HepG2 (cell line): ENCODE data around the gene AS3MT. TPM values are rescaled to one million over a fixed set of nuclear protein-coding genes. Genes with fewer than 3 reads are reported as not detected.

Source experiments
- DMAP1 ChIP-seq: IDR thresholded peaks from 2 replicates; pipeline ENCODE4 v1.6.1; 2016
- ELK4 ChIP-seq: sonication (generic); formaldehyde crosslinking; IDR thresholded peaks from 2 replicates; pipeline ENCODE4 v1.9.0; 2021; ENCODE audit warnings: missing genetic modification reagents, borderline replicate concordance
- FOXK1 ChIP-seq: sonication (generic); formaldehyde crosslinking; IDR thresholded peaks from 2 replicates; pipeline ENCODE4 v1.4.0; 2020; ENCODE audit warnings: low read depth, missing genetic modification reagents, borderline replicate concordance
- GTF2F1 ChIP-seq: fragments of 150-350 bp; IDR thresholded peaks from 2 replicates; pipeline ENCODE4 v1.6.1; 2014; ENCODE audit warnings: low read length
- HNRNPL ChIP-seq: fragments of 200-400 bp; formaldehyde crosslinking; IDR thresholded peaks from 2 replicates; pipeline ENCODE4 v1.6.1; 2017; ENCODE audit warnings: mild to moderate bottlenecking, low read depth, low read length
- IRF9 ChIP-seq: sonication (generic); formaldehyde crosslinking; IDR thresholded peaks from 2 replicates; pipeline ENCODE4 v1.8.0; 2022; ENCODE audit warnings: missing genetic modification reagents, mild to moderate bottlenecking, borderline replicate concordance
- NR2F1 ChIP-seq, 2 experiments: fragments of 450-650 bp in 1 of 2; formaldehyde crosslinking in 1 of 2; IDR thresholded peaks; 2 replicates each; pipeline versions ENCODE4 v1.5.0 to v1.6.1; 2016 to 2020; ENCODE audit warnings: mild to moderate bottlenecking in 1 of 2, missing compliant biosample characterization in 1 of 2, missing genetic modification reagents in 1 of 2, moderate library complexity in 1 of 2
- PLRG1 ChIP-seq: fragments of 450-650 bp; conservative IDR thresholded peaks from 2 replicates; pipeline ENCODE4 v1.6.1; 2016
- PLSCR1 ChIP-seq: sonication (generic); formaldehyde crosslinking; IDR thresholded peaks from 2 replicates; pipeline ENCODE4 v1.5.0; 2020; ENCODE audit warnings: missing genetic modification reagents, mild to moderate bottlenecking, borderline replicate concordance
- POGZ ChIP-seq: sonication (generic); formaldehyde crosslinking; IDR thresholded peaks from 2 replicates; pipeline ENCODE4 v1.4.0; 2020; ENCODE audit warnings: mild to moderate bottlenecking, missing genetic modification reagents
- RBM22 ChIP-seq: fragments of 200-400 bp; formaldehyde crosslinking; optimal IDR thresholded peaks from 2 replicates; pipeline ENCODE3; 2017; ENCODE audit warnings: mild to moderate bottlenecking, low read length, moderate library complexity
- SP2 ChIP-seq: sonication (generic); formaldehyde crosslinking; IDR thresholded peaks from 2 replicates; pipeline ENCODE4 v1.5.1; 2020; ENCODE audit warnings: mild to moderate bottlenecking, missing genetic modification reagents
- YEATS4 ChIP-seq: sonication (generic); formaldehyde crosslinking; IDR thresholded peaks from 2 replicates; pipeline ENCODE4 v1.4.0; 2020; ENCODE audit warnings: missing genetic modification reagents, borderline replicate concordance
- ZBTB7A ChIP-seq: sonication (generic); formaldehyde crosslinking; IDR thresholded peaks from 2 replicates; pipeline ENCODE4 v1.8.0; 2022; ENCODE audit warnings: mild to moderate bottlenecking, missing genetic modification reagents
- ZNF296 ChIP-seq: sonication (generic); formaldehyde crosslinking; conservative IDR thresholded peaks from 2 replicates; pipeline ENCODE4 v1.5.0; 2020; ENCODE audit warnings: mild to moderate bottlenecking, missing genetic modification reagents
- ZNF431 ChIP-seq: sonication (generic); formaldehyde crosslinking; IDR thresholded peaks from 2 replicates; pipeline ENCODE4 v1.9.0; 2022; ENCODE audit warnings: missing genetic modification reagents, low read depth, mild to moderate bottlenecking, borderline replicate concordance
- ZNF451 ChIP-seq: sonication (generic); formaldehyde crosslinking; IDR thresholded peaks from 2 replicates; pipeline ENCODE4 v1.5.0; 2020; ENCODE audit warnings: mild to moderate bottlenecking, missing genetic modification reagents
- ZNF709 ChIP-seq: sonication (generic); formaldehyde crosslinking; IDR thresholded peaks from 2 replicates; pipeline ENCODE4 v1.5.0; 2020; ENCODE audit warnings: mild to moderate bottlenecking, missing genetic modification reagents
- polyA plus RNA-seq, 8 experiments: library from polyadenylated mRNA; depleted of rRNA in 3 of 8; stranded (reverse) in 7 of 8; unstranded in 1 of 8; fragments of >200 nt; fragmentation: Illumina TruSeq in 4 of 8; extraction: Trizol in 4 of 8; gene quantifications; 2 replicates each; pipeline versions ENCODE4 v1.2.1 to v1.2.3, GENCODE V29; 2011 to 2016; ENCODE audit warnings: low read depth in 4 of 8, missing spikeins in 1 of 8, mixed read lengths in 1 of 8; ENCODE audit not compliant: insufficient read depth in 1 of 8
- total RNA-seq, 5 experiments: library from RNA; depleted of rRNA; stranded (reverse); fragments of >200 nt; fragmentation: Illumina TruSeq; extraction: Trizol; gene quantifications; 2 replicates each; pipeline ENCODE4 v1.2.3, GENCODE V29; 2016; ENCODE audit warnings: low read depth in 1 of 5
- TF ChIP-seq, protein P1 (sequence below): sonication (generic); formaldehyde crosslinking; IDR thresholded peaks from 2 replicates; pipeline ENCODE4 v1.4.0; 2020; ENCODE audit warnings: missing genetic modification reagents
- TF ChIP-seq, protein P2 (sequence below): sonication (generic); formaldehyde crosslinking; IDR thresholded peaks from 2 replicates; pipeline ENCODE4 v1.5.1; 2020; ENCODE audit warnings: mild to moderate bottlenecking, missing genetic modification reagents, borderline replicate concordance

AS3MT gene
- total and polyA plus RNA-seq, 2 of the 13 experiments (the other 11 are each of a cell fraction or from before 2014, with no cell fraction given) = 8.7 to 17.4 TPM

GRCh38 chr10:102917314-102917961 is 48.2 kb downstream of the AS3MT start (continued):
- no peak for TF ChIP-seq ZNF451 (CRISPR knock-in tag)
- no peak for TF ChIP-seq FOXK1 (CRISPR knock-in tag)
- TF ChIP-seq SP2 (CRISPR knock-in tag) = no peak
- TF ChIP-seq PLRG1 = no peak
- TF ChIP-seq NR2F1 (CRISPR knock-in tag; IDR thresholded peaks at IDR 0.05) = no peak
- peak; percentile 71; the same call in 1 of the 2 replicates for TF ChIP-seq IRF9
- no peak for TF ChIP-seq PLSCR1 (CRISPR knock-in tag)
- TF ChIP-seq ELK4 (CRISPR knock-in tag) = no peak
- no peak; the same call in 1 of the 2 replicates for TF ChIP-seq YEATS4
- TF ChIP-seq RBM22 = no peak
- TF ChIP-seq POGZ (CRISPR knock-in tag) = no peak
- TF ChIP-seq, protein P1, sequence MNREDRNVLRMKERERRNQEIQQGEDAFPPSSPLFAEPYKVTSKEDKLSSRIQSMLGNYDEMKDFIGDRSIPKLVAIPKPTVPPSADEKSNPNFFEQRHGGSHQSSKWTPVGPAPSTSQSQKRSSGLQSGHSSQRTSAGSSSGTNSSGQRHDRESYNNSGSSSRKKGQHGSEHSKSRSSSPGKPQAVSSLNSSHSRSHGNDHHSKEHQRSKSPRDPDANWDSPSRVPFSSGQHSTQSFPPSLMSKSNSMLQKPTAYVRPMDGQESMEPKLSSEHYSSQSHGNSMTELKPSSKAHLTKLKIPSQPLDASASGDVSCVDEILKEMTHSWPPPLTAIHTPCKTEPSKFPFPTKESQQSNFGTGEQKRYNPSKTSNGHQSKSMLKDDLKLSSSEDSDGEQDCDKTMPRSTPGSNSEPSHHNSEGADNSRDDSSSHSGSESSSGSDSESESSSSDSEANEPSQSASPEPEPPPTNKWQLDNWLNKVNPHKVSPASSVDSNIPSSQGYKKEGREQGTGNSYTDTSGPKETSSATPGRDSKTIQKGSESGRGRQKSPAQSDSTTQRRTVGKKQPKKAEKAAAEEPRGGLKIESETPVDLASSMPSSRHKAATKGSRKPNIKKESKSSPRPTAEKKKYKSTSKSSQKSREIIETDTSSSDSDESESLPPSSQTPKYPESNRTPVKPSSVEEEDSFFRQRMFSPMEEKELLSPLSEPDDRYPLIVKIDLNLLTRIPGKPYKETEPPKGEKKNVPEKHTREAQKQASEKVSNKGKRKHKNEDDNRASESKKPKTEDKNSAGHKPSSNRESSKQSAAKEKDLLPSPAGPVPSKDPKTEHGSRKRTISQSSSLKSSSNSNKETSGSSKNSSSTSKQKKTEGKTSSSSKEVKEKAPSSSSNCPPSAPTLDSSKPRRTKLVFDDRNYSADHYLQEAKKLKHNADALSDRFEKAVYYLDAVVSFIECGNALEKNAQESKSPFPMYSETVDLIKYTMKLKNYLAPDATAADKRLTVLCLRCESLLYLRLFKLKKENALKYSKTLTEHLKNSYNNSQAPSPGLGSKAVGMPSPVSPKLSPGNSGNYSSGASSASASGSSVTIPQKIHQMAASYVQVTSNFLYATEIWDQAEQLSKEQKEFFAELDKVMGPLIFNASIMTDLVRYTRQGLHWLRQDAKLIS (CRISPR knock-in tag) = no peak
- no peak for TF ChIP-seq HNRNPL
- no peak for TF ChIP-seq ZNF431 (CRISPR knock-in tag)
- TF ChIP-seq ZNF709 = no peak
- TF ChIP-seq GTF2F1 = no peak
- no peak for TF ChIP-seq DMAP1 (CRISPR knock-in tag)
- TF ChIP-seq, protein P2, sequence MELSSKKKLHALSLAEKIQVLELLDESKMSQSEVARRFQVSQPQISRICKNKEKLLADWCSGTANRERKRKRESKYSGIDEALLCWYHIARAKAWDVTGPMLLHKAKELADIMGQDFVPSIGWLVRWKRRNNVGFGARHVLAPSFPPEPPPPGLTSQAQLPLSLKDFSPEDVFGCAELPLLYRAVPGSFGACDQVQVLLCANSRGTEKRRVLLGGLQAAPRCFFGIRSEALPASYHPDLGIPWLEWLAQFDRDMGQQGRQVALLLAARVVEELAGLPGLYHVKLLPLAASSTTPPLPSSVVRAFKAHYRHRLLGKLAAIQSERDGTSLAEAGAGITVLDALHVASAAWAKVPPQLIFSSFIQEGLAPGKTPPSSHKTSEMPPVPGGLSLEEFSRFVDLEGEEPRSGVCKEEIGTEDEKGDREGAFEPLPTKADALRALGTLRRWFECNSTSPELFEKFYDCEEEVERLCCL = no peak
- TF ChIP-seq ZBTB7A (CRISPR knock-in tag) = no peak
- TF ChIP-seq ZNF296 = no peak
